Measurements from ENCODE around the gene PHGDH. TPM values are rescaled to one million over a fixed set of nuclear protein-coding genes. Genes with fewer than 3 reads are reported as not detected.

PHGDH gene
- total RNA-seq, 1 donor from 2014 or later: 371 TPM

GRCh38 chr1:119680723-119681122 is 31.0 kb upstream of the PHGDH start:
- no peaks in the 10 kb centered on the region for H3K4me1 ChIP-seq (ENCODE audit: insufficient read depth, low read length)
- no peak for FAIRE-seq

GRCh38 chr1:119681560-119681959 is 30.2 kb upstream of the PHGDH start:
- Histone ChIP-seq H3K9ac (ENCODE audit: low read length) (no peak overlapping the region), H3K79me2 (ENCODE audit: insufficient read depth, low read length) (no peaks in the 10 kb centered on the region), H3K27me3 (ENCODE audit: insufficient read depth, low read length) (peaks cover 21% of the 10 kb centered on the region), H3K9me3 (ENCODE audit: insufficient read depth, low read depth, low read length) (no peaks in the 10 kb centered on the region), H4K20me1 (ENCODE audit: insufficient read depth, low read length) (no peaks in the 10 kb centered on the region), H2AFZ (ENCODE audit: low read depth, low read length) (no peak overlapping the region), H3K27ac (ENCODE audit: low read depth, low read length) (no peak overlapping the region), H3K4me3 (ENCODE audit: insufficient read depth, low read depth, low read length) (no peak overlapping the region), H3K4me1 (ENCODE audit: insufficient read depth, low read length) (no peaks in the 10 kb centered on the region), H3K4me2 (ENCODE audit: low read length) (no peak overlapping the region), H3K36me3 (ENCODE audit: insufficient read depth, low read length) (no peaks in the 10 kb centered on the region)
- H3K27me3 Mint-ChIP-seq (ENCODE audit: low read depth, unreplicated experiment): no peaks in the 10 kb centered on the region
- DNase-seq (ENCODE audit: low read depth) (no peak), FAIRE-seq (no peak)
- no peaks in the 10 kb centered on the region for H3K9me3 Mint-ChIP-seq (ENCODE audit: unreplicated experiment)
- no peak overlapping the region for H3K27ac Mint-ChIP-seq (ENCODE audit: unreplicated experiment)
- no peaks in the 10 kb centered on the region for H3K36me3 Mint-ChIP-seq (ENCODE audit: low read depth, unreplicated experiment)
- TF ChIP-seq, protein P1, sequence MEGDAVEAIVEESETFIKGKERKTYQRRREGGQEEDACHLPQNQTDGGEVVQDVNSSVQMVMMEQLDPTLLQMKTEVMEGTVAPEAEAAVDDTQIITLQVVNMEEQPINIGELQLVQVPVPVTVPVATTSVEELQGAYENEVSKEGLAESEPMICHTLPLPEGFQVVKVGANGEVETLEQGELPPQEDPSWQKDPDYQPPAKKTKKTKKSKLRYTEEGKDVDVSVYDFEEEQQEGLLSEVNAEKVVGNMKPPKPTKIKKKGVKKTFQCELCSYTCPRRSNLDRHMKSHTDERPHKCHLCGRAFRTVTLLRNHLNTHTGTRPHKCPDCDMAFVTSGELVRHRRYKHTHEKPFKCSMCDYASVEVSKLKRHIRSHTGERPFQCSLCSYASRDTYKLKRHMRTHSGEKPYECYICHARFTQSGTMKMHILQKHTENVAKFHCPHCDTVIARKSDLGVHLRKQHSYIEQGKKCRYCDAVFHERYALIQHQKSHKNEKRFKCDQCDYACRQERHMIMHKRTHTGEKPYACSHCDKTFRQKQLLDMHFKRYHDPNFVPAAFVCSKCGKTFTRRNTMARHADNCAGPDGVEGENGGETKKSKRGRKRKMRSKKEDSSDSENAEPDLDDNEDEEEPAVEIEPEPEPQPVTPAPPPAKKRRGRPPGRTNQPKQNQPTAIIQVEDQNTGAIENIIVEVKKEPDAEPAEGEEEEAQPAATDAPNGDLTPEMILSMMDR (IDR thresholded peaks at IDR 0.05; ENCODE audit: insufficient read depth, low read depth, low read length): no peak
- TF ChIP-seq EZH2 (IDR thresholded peaks at IDR 0.05; ENCODE audit: insufficient read depth, low read length): no peak
- no peak overlapping the region for H3K4me3 Mint-ChIP-seq (ENCODE audit: unreplicated experiment)
- peaks cover 3% of the 10 kb centered on the region for H3K4me1 Mint-ChIP-seq (ENCODE audit: low read depth, unreplicated experiment)

More at GRCh38 chr1:119680723-119681122, 31.0 kb upstream of the PHGDH start:
- no peak overlapping the region for H3K9ac ChIP-seq (ENCODE audit: low read length)
- Mint-ChIP-seq H3K4me3 (ENCODE audit: unreplicated experiment) (no peak overlapping the region), H3K27ac (ENCODE audit: unreplicated experiment) (no peak overlapping the region), H3K27me3 (ENCODE audit: low read depth, unreplicated experiment) (no peaks in the 10 kb centered on the region), H3K9me3 (ENCODE audit: unreplicated experiment) (no peaks in the 10 kb centered on the region), H3K4me1 (ENCODE audit: low read depth, unreplicated experiment) (peaks cover 4% of the 10 kb centered on the region), H3K36me3 (ENCODE audit: low read depth, unreplicated experiment) (no peaks in the 10 kb centered on the region)
- H3K4me3 ChIP-seq (ENCODE audit: insufficient read depth, low read depth, low read length): no peak overlapping the region
- H3K9me3 ChIP-seq (ENCODE audit: insufficient read depth, low read depth, low read length): no peaks in the 10 kb centered on the region
- no peaks in the 10 kb centered on the region for H3K79me2 ChIP-seq (ENCODE audit: insufficient read depth, low read length)
- H3K36me3 ChIP-seq (ENCODE audit: insufficient read depth, low read length): no peaks in the 10 kb centered on the region
- TF ChIP-seq, protein P1 (IDR thresholded peaks at IDR 0.05; ENCODE audit: insufficient read depth, low read depth, low read length): no peak
- no peak for TF ChIP-seq EZH2 (IDR thresholded peaks at IDR 0.05; ENCODE audit: insufficient read depth, low read length)
- H2AFZ ChIP-seq (ENCODE audit: low read depth, low read length): no peak overlapping the region
- no peak overlapping the region for H3K4me2 ChIP-seq (ENCODE audit: low read length)
- peaks cover 21% of the 10 kb centered on the region for H3K27me3 ChIP-seq (ENCODE audit: insufficient read depth, low read length)
- H4K20me1 ChIP-seq (ENCODE audit: insufficient read depth, low read length): no peaks in the 10 kb centered on the region
- DNase-seq (ENCODE audit: low read depth): no peak
- no peak overlapping the region for H3K27ac ChIP-seq (ENCODE audit: low read depth, low read length)

GRCh38 chr1:119682141-119682540 is 29.6 kb upstream of the PHGDH start:
- H3K36me3 ChIP-seq (ENCODE audit: insufficient read depth, low read length): no peaks in the 10 kb centered on the region
- Mint-ChIP-seq H3K9me3 (ENCODE audit: unreplicated experiment) (no peaks in the 10 kb centered on the region), H3K27me3 (ENCODE audit: low read depth, unreplicated experiment) (no peaks in the 10 kb centered on the region), H3K4me3 (ENCODE audit: unreplicated experiment) (no peak overlapping the region), H3K36me3 (ENCODE audit: low read depth, unreplicated experiment) (no peaks in the 10 kb centered on the region), H3K27ac (ENCODE audit: unreplicated experiment) (no peak overlapping the region), H3K4me1 (ENCODE audit: low read depth, unreplicated experiment) (peaks cover 3% of the 10 kb centered on the region)
- H3K9me3 ChIP-seq (ENCODE audit: insufficient read depth, low read depth, low read length): no peaks in the 10 kb centered on the region
- peaks cover 21% of the 10 kb centered on the region for H3K27me3 ChIP-seq (ENCODE audit: insufficient read depth, low read length)
- H4K20me1 ChIP-seq (ENCODE audit: insufficient read depth, low read length): no peaks in the 10 kb centered on the region
- H2AFZ ChIP-seq (ENCODE audit: low read depth, low read length): no peak overlapping the region
- no peak overlapping the region for H3K9ac ChIP-seq (ENCODE audit: low read length)
- H3K79me2 ChIP-seq (ENCODE audit: insufficient read depth, low read length): no peaks in the 10 kb centered on the region
- H3K4me1 ChIP-seq (ENCODE audit: insufficient read depth, low read length): no peaks in the 10 kb centered on the region
- no peak overlapping the region for H3K4me2 ChIP-seq (ENCODE audit: low read length)
- H3K27ac ChIP-seq (ENCODE audit: low read depth, low read length): no peak overlapping the region
- FAIRE-seq: no peak
- DNase-seq (ENCODE audit: low read depth): no peak
- TF ChIP-seq, protein P1 (IDR thresholded peaks at IDR 0.05; ENCODE audit: insufficient read depth, low read depth, low read length): no peak
- TF ChIP-seq EZH2 (IDR thresholded peaks at IDR 0.05; ENCODE audit: insufficient read depth, low read length): no peak
- H3K4me3 ChIP-seq (ENCODE audit: insufficient read depth, low read depth, low read length): no peak overlapping the region

Data from astrocyte (in vitro differentiated cells and primary cell).